GM19468 (cell line): ENCODE results near the gene CLCNKB.

Source experiments
- ATAC-seq: cut with Tn5 transposase; IDR thresholded peaks from one replicate; pipeline ENCODE4 v1.9.1; 2021; ENCODE audit warnings: mild to moderate bottlenecking, moderate library complexity, moderate number of reproducible peaks; ENCODE audit not compliant: unreplicated experiment; ENCODE audit errors: extremely low read depth

Gene CLCNKB

DNA sequence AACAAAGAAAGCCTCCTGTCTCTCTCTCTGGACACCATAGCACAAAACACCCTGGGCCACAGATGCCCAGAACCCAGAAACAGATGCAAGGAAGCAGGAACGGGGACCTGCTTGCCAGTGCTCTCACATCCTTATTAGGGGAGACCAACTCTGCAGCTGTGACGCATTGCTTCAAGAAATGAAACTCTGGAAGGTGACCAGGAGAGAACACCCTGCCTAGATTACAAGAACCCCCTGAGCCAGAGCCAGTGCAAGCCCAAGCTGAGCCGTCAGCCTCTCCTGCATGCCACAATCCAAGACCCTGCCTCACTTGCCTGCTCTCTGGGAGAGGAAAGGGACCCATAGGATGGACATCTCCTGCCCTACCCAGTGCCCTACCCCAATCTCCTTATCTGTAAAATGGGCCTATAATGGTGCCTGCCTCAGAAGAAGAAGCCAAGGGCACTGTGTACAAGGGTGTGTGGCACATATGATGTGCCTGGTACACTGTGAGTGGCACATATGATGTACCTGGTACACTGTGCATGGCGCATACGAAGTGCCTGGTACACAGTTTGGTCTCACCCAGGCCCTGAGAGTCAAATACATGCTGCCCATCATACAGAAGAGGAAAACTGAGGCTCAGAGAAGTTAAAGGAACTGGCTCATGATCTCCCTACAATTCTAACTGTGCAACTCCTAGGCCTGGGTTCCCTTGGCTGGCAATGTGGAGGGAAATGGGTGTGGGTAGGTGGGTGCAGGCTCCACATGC is 46.7 kb downstream of the CLCNKB start:
- no peak for ATAC-seq

DNA sequence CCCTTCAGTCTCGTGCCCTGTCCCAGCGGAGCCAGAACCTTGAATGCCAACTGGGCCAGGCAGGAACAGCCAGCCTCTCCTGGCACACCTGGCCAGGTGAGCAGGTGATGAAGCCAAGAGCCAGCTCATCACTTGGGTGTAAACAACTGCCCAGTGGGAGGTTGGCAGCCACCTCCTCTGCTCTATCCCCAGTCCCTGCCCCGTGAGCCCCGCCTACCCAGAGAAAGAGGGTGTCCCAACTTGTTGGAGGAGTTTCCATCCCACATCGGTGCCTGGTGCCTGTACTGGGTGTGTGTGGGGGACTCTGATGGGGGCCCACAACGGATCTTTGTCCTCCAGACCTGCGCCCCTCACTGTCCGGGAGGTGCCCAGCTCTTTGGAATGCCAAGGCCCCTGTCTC is 47.7 kb downstream of the CLCNKB start:
- ATAC-seq, result no peak

- ATAC-seq, result no peak
Observed at GRCh38 chr1:16092097-16092922, 48.7 kb downstream of the CLCNKB start.

- no peak for ATAC-seq
Observed at GRCh38 chr1:16092923-16093511, 49.4 kb downstream of the CLCNKB start.

DNA sequence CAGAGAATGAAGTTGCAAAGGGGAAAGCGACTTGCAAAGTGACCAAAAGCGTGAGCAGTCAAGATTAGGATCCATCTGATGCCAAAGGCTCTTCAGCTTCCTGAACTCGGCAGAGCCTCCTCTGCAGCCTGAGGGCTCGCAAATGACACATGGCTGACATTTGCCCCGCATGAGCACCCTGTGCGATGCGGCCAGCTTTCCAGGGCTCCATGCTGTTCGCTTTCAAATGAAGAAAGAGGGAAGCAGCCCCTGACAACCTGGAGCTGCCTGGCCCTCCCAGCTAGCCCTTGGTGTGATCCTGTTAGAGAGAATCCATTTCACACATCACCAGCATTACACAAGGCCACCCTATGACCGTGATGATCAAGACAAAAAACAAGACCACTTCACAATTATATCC is 50.0 kb downstream of the CLCNKB start:
- ATAC-seq, result no peak

DNA sequence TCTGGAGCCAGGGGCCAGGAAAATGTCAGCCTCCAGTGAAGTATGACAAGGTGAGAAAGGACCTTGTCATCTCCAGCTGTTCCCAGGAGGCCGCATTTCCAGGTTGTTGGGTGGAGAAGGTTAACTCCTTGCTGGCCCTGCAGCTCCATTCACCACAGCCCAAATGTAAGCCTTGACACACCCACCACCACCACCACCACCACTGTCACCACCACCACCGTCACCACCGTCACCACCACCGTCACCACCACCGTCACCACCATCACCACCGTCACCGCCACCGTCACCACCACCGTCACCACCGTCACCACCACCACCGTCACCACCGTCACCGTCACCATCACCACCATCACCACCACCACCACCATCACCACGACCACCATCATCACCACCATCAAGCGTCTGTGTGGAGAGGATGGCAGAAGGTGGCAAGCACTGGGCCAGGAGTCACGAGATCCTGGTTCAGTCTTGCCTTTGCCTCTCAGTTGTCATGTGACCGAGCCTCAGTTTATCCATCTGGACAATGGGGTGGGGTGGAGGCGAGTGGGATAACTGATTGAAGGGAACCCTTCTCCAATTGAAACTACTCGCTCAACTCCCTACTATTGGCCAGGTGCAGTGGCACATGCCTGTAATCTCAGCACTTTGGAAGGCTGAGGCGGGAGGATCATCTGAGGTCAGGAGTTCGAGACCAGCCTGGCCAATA is 51.0 kb downstream of the CLCNKB start:
- ATAC-seq, result no peak

DNA sequence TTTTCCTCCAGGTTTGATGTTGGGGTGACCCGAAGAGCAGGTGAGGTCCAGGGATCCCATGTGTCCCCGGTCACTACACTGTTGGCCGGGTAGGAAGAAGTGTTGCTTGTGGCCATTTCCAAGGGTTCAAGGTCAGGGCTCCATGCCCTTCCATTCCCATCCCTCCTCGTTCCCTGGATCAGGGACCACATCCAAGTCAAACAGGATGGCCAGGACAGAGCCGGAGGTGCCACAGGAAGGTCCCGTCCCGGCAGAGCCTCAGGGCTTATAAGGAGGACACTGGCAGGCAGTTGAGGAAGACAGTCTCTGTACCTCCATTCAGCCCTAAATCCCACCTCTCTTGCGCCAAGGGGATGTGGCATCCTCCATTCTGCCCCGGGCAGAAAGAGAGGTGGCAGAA is 51.9 kb downstream of the CLCNKB start:
- no peak for ATAC-seq

- no peak for ATAC-seq
Observed at GRCh38 chr1:16099412-16099811, 55.8 kb downstream of the CLCNKB start.

DNA sequence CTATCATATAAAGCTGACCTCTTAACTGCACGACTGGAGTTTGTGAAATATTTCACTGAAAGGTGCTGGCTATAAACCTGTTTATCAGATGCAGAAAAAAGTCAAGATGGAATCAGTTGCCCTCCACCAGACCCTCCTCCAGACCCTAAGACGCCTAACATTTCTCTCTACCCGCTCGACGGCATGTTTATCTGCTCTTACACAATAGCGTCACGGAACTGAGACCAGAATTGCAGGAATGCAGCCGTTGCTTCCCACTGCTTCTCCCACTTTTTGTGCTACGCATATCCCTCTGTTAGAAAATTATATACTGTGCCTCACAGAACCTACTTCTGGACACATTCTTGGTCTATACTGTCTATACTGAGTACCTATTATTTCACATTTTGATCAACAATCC is 58.0 kb downstream of the CLCNKB start:
- ATAC-seq, result no peak
